GM18519 (cell line): Measurements from ENCODE around the gene POLR1C.
"Not testable (repeated sequence)": the region's sequence is repeated elsewhere in the genome, so short reads cannot be mapped to it uniquely, and the experiment has no call there.

ENCODE experiments used
- ATAC-seq: cut with Tn5 transposase; IDR thresholded peaks from one replicate; pipeline ENCODE4 v1.9.1; 2021; ENCODE audit warnings: mild to moderate bottlenecking, moderate library complexity; ENCODE audit not compliant: unreplicated experiment, low FRiP score

The POLR1C gene

DNA sequence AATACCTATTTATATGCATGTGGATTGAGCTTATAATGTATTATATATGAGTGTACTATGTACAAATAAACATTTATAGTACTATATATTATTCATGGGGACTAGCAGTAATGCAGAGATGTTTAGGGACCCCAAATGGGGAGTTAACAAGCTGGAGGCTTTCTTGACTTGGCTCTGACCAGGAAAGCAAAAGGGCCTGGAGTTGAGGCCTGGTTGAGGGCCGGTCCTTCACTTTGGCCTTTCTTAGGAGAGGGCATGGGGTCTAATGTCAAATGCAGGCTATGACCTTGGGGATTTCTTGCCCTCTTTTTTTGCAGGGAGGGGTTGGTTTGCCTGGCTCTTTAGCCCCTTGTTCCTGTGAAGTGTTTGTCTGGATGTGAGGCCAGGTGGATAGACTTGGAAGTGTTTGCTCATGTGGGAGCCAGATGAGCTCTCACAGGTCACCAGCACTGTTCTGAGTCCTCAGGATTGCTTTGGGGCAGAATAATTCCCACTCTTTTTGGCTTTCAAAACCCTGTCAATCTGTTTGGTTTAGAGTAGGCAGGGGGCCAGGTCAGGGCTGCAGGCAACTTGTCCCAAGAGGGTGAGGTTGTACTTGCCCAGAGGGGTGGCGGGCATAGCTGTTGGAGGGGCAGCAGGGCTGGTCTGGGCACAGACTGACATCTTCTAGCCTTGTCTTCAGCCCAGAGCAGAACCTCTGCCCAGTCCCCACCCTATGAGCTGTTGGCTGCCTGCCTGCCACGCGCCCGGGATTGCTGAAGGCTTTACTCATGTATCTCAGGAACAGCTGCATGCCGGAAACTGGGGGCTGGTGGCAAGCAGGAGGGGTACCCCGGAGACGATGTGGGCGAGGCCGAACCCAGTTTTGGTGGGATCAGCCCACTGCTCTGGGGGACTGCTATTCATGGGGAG, 24.9 kb upstream of the POLR1C start:
- ATAC-seq: no peak

- no peak for ATAC-seq
Measured at GRCh38 chr6:43492673-43493072, 24.2 kb upstream of the POLR1C start.

DNA sequence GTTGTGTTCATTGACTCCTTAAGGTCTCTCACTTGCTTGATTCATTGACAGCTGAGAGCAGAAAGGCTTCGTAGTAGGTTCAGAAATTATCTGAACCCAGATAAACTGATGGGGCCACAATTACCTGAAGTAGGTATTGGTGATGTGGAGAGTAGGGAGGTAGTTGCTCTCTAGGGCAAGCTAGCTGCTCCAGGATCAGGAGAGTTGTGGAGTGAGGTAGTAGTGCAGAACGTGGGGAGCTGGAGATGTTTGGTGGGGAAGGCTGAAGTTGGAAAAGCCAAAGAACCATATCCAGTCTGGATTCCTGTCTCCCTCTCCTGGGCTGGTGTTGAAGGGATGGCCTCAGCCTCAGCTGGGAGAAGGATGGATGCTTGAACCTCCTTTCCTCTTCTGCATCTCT, 23.7 kb upstream of the POLR1C start:
- no peak for ATAC-seq

DNA sequence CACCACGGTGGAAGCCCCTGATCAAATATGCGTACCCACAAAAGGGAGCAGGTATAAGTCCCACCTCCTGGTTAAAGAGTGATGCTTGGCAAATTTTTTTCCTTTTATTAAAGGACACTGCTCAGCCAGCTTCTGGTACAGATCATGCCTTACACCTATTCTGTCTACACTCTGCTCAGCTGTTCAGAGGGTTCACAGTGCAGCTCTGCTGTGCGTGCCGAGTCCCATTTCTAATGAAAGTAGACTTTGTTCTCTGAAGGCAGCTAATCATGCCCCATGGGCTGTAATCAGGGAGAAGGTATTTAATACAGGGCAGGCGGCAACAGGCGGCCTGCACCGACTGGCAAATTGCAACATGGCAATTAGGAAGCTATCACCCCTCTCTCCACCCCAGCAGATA, 23.1 kb upstream of the POLR1C start:
- no peak for ATAC-seq

DNA sequence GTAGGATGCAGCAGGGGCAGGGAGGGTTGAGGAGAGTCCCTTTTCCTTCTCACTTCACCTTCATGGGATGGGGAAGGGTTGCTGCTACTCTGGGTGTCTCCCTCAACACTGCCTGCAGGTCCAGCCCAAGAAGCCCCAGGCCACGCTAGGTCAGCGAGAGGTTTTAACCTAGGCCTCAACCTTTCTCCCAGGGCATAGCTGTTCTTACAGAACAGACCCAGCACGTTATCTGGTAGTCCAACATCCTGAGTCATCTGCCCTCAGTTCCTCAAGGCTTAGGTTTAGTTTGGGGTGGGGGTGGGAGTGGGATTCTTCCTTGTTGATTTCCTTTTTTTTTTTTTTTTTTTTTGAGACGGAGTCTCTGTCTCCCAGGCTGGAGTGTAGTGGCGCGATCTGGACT, 22.6 kb upstream of the POLR1C start:
- ATAC-seq: no peak

- no peak for ATAC-seq
Measured at GRCh38 chr6:43494766-43495165, 22.1 kb upstream of the POLR1C start.

GRCh38 chr6:43495409-43495941, 21.4 kb upstream of the POLR1C start:
- ATAC-seq: no peak

DNA sequence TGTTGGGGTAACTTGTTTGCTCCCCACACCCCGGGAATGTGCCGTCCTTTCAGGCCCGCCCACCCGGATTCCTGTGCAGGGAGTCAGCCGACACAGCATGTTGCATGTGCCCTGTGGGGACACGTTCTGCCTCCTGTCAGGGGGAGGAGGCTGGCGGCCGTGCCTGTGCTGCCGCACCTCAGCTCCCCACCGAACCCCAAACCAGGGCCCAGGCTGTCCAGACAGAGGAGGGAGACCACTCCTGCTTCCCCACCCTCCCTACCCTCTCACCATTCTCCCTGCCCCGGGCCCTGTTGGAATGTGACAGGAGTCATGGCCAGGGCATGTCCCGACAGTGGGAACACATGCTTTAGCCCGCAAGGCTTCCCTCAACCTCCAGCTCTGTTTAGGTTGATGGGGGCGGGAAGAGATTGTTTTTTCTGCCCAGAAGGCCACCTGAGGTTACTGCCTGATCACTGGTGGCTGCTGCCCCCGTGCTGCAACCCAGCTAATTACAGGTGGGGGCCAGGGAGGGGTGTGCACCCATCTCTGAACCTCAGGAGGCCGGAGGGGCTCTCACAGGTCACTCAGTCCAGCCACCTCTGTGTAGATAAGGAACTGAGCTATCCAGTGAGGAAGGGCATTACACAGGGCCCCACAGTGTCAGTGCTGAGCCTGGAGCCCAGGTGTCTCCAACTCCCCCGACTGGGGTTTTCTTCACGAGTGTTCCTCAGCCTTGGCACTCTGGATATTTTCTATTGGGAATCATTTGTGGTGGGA, 20.3 kb upstream of the POLR1C start:
- no peak for ATAC-seq

- no peak for ATAC-seq
Measured at GRCh38 chr6:43497129-43497396, 19.8 kb upstream of the POLR1C start.

DNA sequence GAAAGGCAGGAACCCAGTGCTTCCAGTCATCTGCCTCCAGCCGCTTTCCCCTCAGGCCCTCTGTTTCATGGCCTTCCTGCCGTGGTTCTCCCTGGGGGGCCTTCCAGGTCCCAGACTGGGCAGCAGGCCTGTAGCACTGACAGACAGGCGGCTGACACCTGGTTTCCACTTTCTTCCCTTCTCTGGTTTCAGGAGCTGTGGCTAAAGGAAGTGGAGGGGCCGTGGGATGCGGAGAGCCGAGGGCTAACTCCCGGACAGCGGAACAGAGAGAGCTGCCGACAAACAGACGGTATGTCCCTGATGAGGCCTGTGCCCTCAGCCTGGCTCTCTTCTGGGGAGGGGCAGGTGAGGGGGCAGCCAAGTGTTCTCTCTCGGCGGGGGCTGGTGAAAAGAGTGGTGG, 19.2 kb upstream of the POLR1C start:
- no peak for ATAC-seq

- not testable (repeated sequence) for ATAC-seq
Measured at GRCh38 chr6:43498291-43498690, 18.6 kb upstream of the POLR1C start.

- no peak for ATAC-seq
Measured at GRCh38 chr6:43499028-43499815, 17.7 kb upstream of the POLR1C start.

DNA sequence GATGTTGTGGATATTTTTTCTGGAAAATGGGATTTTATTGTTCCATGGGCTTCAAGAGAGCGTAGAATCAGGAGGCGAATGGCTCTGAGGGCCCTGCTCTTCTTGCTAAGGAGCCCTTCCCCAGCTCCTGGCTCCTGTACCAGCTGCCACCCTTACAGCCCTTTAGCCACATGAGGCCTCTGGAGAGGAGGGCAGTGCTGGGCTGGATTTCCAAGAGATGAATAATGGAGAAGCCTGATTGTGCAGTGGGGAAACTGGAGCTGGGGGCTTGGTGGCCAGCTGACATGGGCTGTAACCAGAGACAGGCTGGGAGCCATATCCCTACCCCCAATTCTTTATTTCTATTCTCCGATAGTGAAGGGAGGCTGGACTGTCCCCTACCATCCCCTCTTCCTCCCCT, 16.0 kb upstream of the POLR1C start:
- ATAC-seq: no peak

GRCh38 chr6:43502666-43503065, 14.2 kb upstream of the POLR1C start:
- ATAC-seq: no peak

DNA sequence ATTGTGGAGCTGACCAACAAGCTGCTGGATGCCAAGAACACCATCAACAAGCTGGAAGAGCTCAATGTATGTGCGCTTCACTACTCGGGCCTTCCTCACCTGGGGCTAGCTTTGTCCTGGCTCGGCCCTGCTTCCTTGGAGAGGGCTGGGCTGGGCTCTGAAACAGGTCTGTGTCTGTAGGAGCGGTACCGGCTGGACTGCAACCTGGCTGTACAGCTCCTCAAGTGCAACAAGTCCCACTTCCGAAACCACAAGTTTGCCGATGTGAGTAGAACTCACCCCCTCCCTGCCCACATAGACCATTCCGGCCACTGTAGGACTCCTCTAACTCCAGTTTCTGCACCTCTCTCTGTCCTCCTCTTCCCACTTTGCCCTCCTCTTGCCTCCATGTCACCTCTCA, 13.4 kb upstream of the POLR1C start:
- ATAC-seq: no peak

- no peak for ATAC-seq
Measured at GRCh38 chr6:43504756-43505593, 11.9 kb upstream of the POLR1C start.

DNA sequence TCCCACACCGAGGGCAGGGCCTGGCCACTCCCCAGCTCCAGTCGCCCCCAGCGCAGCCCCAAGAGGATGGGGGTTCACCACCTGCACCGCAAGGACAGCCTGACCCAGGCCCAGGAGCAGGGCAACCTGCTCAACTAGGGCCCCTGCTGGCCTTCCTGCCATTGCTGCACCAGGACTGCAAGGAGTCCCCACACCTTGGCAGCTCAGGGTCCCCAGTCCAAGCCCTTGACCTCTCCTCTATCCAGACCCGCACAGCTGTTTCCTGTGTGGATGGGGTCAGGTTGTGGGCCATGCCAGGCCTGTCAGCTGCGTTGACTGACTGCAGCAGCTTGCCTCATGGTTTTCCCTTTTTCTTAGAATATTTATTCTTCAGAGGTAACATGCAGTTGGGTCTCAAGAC, 11.2 kb upstream of the POLR1C start:
- ATAC-seq: no peak

GRCh38 chr6:43506171-43506570, 10.7 kb upstream of the POLR1C start:
- no peak for ATAC-seq

DNA sequence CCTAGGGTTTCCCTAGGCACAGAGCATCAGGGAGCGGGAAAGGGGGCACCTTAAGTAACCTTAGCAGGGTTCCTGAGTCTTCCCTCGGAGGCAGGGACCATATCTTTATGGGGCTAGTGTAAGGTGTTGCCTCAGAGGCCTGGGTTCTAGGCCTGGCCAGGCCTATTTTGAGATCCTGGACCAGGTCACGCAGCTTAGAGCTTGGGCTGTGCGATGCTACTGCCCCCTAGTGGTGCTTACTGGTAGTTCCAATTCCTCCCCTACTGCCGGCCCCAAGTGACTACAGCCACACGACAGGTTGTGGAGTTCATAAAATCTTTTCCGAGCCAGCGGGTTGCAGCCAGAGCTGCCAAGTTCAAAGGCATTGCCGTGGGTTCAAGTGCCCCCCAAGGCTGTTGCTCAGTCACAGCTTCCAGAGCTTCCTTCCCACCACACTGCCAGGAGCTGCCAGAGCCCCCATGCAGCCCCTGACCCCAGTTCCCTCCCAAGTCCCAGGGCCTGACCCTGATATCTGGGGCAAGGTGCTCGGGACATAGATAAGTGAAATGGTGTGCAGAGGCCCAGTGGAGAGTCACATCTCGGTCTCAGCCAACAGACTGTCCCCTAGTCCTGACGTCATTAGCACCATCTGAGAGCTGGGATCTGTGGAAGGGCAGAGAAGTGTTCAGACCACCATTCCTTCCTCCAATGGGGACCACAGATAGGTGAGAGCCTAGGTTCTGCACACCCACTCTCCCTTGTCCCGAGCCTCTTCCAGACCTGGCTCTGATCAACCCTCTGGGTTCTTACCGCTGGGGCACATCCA, 10.0 kb upstream of the POLR1C start:
- no peak for ATAC-seq
